ENCODE measurements around the gene ZMIZ1.

The ZMIZ1 gene

GRCh38 chr10:79128923-79129305, 60.1 kb downstream of the ZMIZ1 start:
- TF ChIP-seq, protein P1, sequence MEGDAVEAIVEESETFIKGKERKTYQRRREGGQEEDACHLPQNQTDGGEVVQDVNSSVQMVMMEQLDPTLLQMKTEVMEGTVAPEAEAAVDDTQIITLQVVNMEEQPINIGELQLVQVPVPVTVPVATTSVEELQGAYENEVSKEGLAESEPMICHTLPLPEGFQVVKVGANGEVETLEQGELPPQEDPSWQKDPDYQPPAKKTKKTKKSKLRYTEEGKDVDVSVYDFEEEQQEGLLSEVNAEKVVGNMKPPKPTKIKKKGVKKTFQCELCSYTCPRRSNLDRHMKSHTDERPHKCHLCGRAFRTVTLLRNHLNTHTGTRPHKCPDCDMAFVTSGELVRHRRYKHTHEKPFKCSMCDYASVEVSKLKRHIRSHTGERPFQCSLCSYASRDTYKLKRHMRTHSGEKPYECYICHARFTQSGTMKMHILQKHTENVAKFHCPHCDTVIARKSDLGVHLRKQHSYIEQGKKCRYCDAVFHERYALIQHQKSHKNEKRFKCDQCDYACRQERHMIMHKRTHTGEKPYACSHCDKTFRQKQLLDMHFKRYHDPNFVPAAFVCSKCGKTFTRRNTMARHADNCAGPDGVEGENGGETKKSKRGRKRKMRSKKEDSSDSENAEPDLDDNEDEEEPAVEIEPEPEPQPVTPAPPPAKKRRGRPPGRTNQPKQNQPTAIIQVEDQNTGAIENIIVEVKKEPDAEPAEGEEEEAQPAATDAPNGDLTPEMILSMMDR (conservative IDR thresholded peaks at IDR 0.05; ENCODE audit: control insufficient read depth, insufficient read depth, low read depth, low read length), result no peak
- no peak overlapping the region for H3K4me3 ChIP-seq (ENCODE audit: control insufficient read depth, low read depth, low read length)
- DNase-seq (ENCODE audit: low read depth), result no peak

DNA sequence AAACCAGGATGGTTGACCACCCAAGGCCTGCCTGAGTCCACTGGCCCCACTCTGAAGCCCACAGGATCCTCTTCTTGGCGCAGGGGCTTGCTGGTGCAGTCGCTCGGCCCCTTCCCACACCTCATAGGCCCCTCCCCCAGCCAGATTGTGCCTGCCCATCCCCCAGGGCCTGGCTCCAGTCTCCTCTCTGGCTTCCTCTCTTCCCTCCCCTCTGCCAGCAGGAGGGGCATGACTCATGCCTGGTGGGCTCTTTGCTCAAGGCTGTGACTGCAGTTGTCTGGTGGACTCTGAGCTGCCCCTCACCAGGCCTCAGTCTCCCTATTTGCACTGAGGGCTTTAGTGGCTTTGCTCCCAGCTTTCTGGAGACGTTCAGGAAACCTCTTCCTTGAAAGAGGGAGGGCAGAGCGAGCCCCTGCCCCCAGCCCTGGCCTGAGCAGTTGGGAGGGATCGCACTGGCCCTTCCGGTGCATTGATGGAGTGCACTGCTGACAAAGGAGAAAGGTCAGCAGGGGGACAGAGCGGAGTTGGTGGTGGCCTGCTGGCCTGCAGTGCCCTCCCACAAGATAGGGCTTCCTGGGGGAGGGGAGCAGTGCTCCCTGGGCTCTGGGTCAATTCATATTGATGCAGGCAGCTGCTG, 60.7 kb downstream of the ZMIZ1 start:
- peak; percentile 56 for DNase-seq (ENCODE audit: low read depth)
- H3K4me3 ChIP-seq (ENCODE audit: control insufficient read depth, low read depth, low read length), result no peak overlapping the region
- TF ChIP-seq, protein P1 (conservative IDR thresholded peaks at IDR 0.05; ENCODE audit: control insufficient read depth, insufficient read depth, low read depth, low read length), result no peak

DNA sequence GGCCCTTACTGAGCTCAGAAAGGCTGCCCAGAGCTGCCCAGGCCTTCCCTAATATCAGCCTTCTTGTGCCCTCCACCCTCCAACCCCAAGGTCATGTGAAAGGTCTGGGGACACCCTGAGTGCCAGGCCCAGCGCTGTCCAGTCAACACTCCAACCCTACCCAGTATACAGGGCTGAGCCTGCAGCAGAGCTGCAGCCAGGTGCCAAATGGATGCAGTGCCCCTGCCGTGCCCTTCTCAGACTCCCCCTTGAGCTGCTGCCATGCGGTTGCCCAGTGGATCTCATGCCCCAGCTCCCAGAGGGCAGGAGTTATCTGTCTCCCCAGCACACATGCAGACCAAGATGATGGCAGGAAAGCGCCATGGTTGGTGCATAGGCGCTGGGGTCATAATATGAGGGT, 61.5 kb downstream of the ZMIZ1 start:
- no peak overlapping the region for H3K4me3 ChIP-seq (ENCODE audit: control insufficient read depth, low read depth, low read length)
- no peak for DNase-seq (ENCODE audit: low read depth)
- TF ChIP-seq, protein P1 (conservative IDR thresholded peaks at IDR 0.05; ENCODE audit: control insufficient read depth, insufficient read depth, low read depth, low read length), result no peak

- TF ChIP-seq, protein P1 (conservative IDR thresholded peaks at IDR 0.05; ENCODE audit: control insufficient read depth, insufficient read depth, low read depth, low read length), result no peak
Observed at GRCh38 chr10:79130846-79131245, 62.1 kb downstream of the ZMIZ1 start.

GRCh38 chr10:79131836-79132631, 63.3 kb downstream of the ZMIZ1 start:
- no peak overlapping the region for H3K4me3 ChIP-seq (ENCODE audit: control insufficient read depth, low read depth, low read length)
- TF ChIP-seq, protein P1 (conservative IDR thresholded peaks at IDR 0.05; ENCODE audit: control insufficient read depth, insufficient read depth, low read depth, low read length), result no peak
- no peak for DNase-seq (ENCODE audit: low read depth)

More at GRCh38 chr10:79130846-79131245, 62.1 kb downstream of the ZMIZ1 start:
- DNase-seq (ENCODE audit: low read depth), result no peak
- H3K4me3 ChIP-seq (ENCODE audit: control insufficient read depth, low read depth, low read length), result no peak overlapping the region

DNA sequence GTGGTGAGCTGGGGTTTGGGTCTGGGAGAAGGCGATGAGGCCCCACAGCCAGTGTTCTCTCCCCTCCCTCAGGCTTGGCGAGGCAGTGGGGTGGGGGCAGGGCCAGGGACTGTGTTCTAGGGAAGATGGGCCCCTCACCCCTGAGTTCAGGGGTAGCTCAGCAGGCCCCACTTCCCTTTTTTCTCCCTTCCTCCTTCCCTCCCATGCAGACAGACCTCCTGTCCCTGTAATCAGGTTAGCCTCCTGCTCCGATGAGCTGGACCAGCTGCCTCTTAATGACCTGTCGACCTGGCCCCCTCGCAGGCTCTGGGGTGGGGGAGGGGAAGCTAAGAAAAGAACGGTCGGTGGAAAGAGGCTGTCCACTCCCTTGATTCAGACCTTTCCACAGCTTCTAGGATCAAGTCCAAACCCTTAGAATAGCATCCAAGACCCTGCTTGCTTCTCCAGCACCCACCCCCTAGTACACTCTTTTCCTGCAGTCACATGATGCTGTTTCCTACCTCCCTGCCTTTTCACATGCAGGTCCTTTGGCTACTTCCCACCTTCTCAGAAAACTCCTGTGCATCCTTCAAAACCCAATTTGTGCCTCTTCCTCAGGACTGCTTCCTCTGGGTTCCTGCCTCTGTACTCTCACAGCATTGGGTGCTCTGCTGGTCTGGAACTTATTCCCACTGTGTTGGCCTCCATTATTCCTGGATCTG, 64.1 kb downstream of the ZMIZ1 start:
- TF ChIP-seq, protein P1 (conservative IDR thresholded peaks at IDR 0.05; ENCODE audit: control insufficient read depth, insufficient read depth, low read depth, low read length), result no peak
- H3K4me3 ChIP-seq (ENCODE audit: control insufficient read depth, low read depth, low read length), result no peak overlapping the region
- DNase-seq (ENCODE audit: low read depth), result no peak
